Smooth muscle cell (in vitro differentiated cells): ENCODE data around the gene ARRB1. TPM values are rescaled to one million over a fixed set of nuclear protein-coding genes. Genes with fewer than 3 reads are reported as not detected.

Source experiments
- DNase-seq: peaks from one replicate; lab custom pipeline; 2025; ENCODE audit not compliant: unreplicated experiment; lab: John Stamatoyannopoulos, UW
- H2AFZ ChIP-seq: fragments of 200-600 bp; sonication (generic); 2 replicates; pipeline ENCODE4 v1.6.0; 2016; ENCODE audit warnings: antibody characterized with exemption, low read depth, mild to moderate bottlenecking
- H3F3A ChIP-seq: fragments of 200-600 bp; sonication (generic); 2 replicates; pipeline ENCODE4 v1.6.0; 2017; ENCODE audit warnings: antibody characterized with exemption, low read depth
- H3K27ac ChIP-seq: fragments of 200-600 bp; sonication (generic); 2 replicates; pipeline ENCODE4 v1.5.1; 2016; ENCODE audit warnings: low read depth, mild to moderate bottlenecking
- H3K27me3 ChIP-seq: fragments of 200-600 bp; sonication (generic); 2 replicates; pipeline ENCODE4 v1.6.1; 2016; ENCODE audit warnings: low read depth, mild to moderate bottlenecking
- H3K36me3 ChIP-seq: fragments of 200-600 bp; sonication (generic); 2 replicates; pipeline ENCODE4 v1.5.1; 2016; ENCODE audit warnings: low read depth
- H3K4me1 ChIP-seq: fragments of 200-600 bp; sonication (generic); 2 replicates; pipeline ENCODE4 v1.5.1; 2016; ENCODE audit warnings: low read depth
- H3K4me2 ChIP-seq: fragments of 200-600 bp; sonication (generic); 2 replicates; pipeline ENCODE4 v1.6.0; 2016; ENCODE audit warnings: mild to moderate bottlenecking
- H3K4me3 ChIP-seq: fragments of 200-600 bp; sonication (generic); 2 replicates; pipeline ENCODE4 v1.5.1; 2016; ENCODE audit warnings: mild to moderate bottlenecking
- H3K79me2 ChIP-seq: fragments of 200-600 bp; sonication (generic); 2 replicates; pipeline ENCODE4 v1.6.0; 2016; ENCODE audit warnings: low read depth, mild to moderate bottlenecking
- H3K9ac ChIP-seq: fragments of 200-600 bp; sonication (generic); 2 replicates; pipeline ENCODE4 v1.6.0; 2016; ENCODE audit warnings: low read depth
- H3K9me3 ChIP-seq: fragments of 200-600 bp; sonication (generic); replicated peaks from 2 replicates; pipeline ENCODE4 v1.5.1; 2016; ENCODE audit warnings: low read depth
- H4K20me1 ChIP-seq: fragments of 200-600 bp; sonication (generic); 2 replicates; pipeline ENCODE4 v1.6.0; 2016; ENCODE audit warnings: low read depth
- CTCF ChIP-seq: fragments of 200-600 bp; sonication (generic); IDR thresholded peaks from 2 replicates; pipeline ENCODE4 v1.5.1; 2017; ENCODE audit warnings: borderline replicate concordance, mild to moderate bottlenecking, antibody characterized with exemption; ENCODE audit not compliant: insufficient read depth, poor library complexity, severe bottlenecking
- WGBS: methylation state at CpG from one replicate; pipeline ENCODE4 v1.1.7; 2016; ENCODE audit warnings: low lambda C conversion rate; 5-methylcytosine and 5-hydroxymethylcytosine counted together
- polyA plus RNA-seq: library from polyadenylated mRNA; unstranded; fragments of >200 nt; fragmentation: Nextera tagmentation; extraction: Ambion mirVana; gene quantifications from 2 replicates; pipeline ENCODE4 v1.2.1, GENCODE V29; 2016
- total RNA-seq: library from RNA; depleted of rRNA; stranded (reverse); fragments of >200 nt; gene quantifications from 2 replicates; pipeline ENCODE4 v1.2.3, GENCODE V29; 2014

The ARRB1 gene
- total and polyA plus RNA-seq, 2 experiments from 2014 or later: 4.6 to 16.9 TPM

GRCh38 chr11:75272821-75273301 is 78.6 kb downstream of the ARRB1 start:
- no peak overlapping the region for H3K4me2 ChIP-seq

GRCh38 chr11:75272391-75272790 is 79.1 kb downstream of the ARRB1 start:
- WGBS: 100% methylated on average over 3 of the region's 5 CpGs
- no peak for DNase-seq
- TF ChIP-seq CTCF: no peak
- no peak overlapping the region for H3K4me3 ChIP-seq
- H3K9me3 ChIP-seq: no peaks in the 10 kb centered on the region
- no peak overlapping the region for H3K27ac ChIP-seq
- no peaks in the 10 kb centered on the region for H3K27me3 ChIP-seq
- no peaks in the 10 kb centered on the region for H3K36me3 ChIP-seq
- no peak overlapping the region for H3K4me2 ChIP-seq
- no peaks in the 10 kb centered on the region for H4K20me1 ChIP-seq
- no peaks in the 10 kb centered on the region for H3K4me1 ChIP-seq
- no peaks in the 10 kb centered on the region for H3F3A ChIP-seq
- no peak overlapping the region for H2AFZ ChIP-seq
- H3K79me2 ChIP-seq: no peaks in the 10 kb centered on the region
- H3K9ac ChIP-seq: no peak overlapping the region

More at GRCh38 chr11:75272821-75273301, 78.6 kb downstream of the ARRB1 start:
- DNase-seq: no peak
- H3K4me1 ChIP-seq: no peaks in the 10 kb centered on the region
- no peaks in the 10 kb centered on the region for H3F3A ChIP-seq
- no peaks in the 10 kb centered on the region for H3K9me3 ChIP-seq
- no peak overlapping the region for H3K9ac ChIP-seq
- no peak overlapping the region for H3K4me3 ChIP-seq
- H3K27ac ChIP-seq: no peak overlapping the region
- 99% methylated on average over 12 of the region's 12 CpGs for WGBS
- H3K27me3 ChIP-seq: no peaks in the 10 kb centered on the region
- no peaks in the 10 kb centered on the region for H3K36me3 ChIP-seq
- H3K79me2 ChIP-seq: no peaks in the 10 kb centered on the region
- no peak overlapping the region for H2AFZ ChIP-seq
- TF ChIP-seq CTCF: no peak
- no peaks in the 10 kb centered on the region for H4K20me1 ChIP-seq

- no peaks in the 10 kb centered on the region for H3K9me3 ChIP-seq
- no peak for DNase-seq
- H3K27ac ChIP-seq: no peak overlapping the region
- 76% methylated on average over 6 of the region's 6 CpGs for WGBS
- H3K79me2 ChIP-seq: no peaks in the 10 kb centered on the region
- H3K27me3 ChIP-seq: no peaks in the 10 kb centered on the region
- no peak overlapping the region for H2AFZ ChIP-seq
- no peaks in the 10 kb centered on the region for H3K36me3 ChIP-seq
- H4K20me1 ChIP-seq: no peaks in the 10 kb centered on the region
- no peak overlapping the region for H3K4me3 ChIP-seq
- no peak for TF ChIP-seq CTCF
- no peaks in the 10 kb centered on the region for H3K4me1 ChIP-seq
- no peaks in the 10 kb centered on the region for H3F3A ChIP-seq
- no peak overlapping the region for H3K4me2 ChIP-seq
- no peak overlapping the region for H3K9ac ChIP-seq
These were observed 79.7 kb downstream of the ARRB1 start for GRCh38 chr11:75271730-75272129.

- peak; percentile 30 for TF ChIP-seq CTCF
- H3K9ac ChIP-seq: no peak overlapping the region
- no peak overlapping the region for H3K4me2 ChIP-seq
- no peaks in the 10 kb centered on the region for H3K79me2 ChIP-seq
- no peak for DNase-seq
- no peaks in the 10 kb centered on the region for H3K27me3 ChIP-seq
- H3K36me3 ChIP-seq: no peaks in the 10 kb centered on the region
- no peaks in the 10 kb centered on the region for H3K9me3 ChIP-seq
- H4K20me1 ChIP-seq: no peaks in the 10 kb centered on the region
- H3K4me1 ChIP-seq: no peaks in the 10 kb centered on the region
- H2AFZ ChIP-seq: no peak overlapping the region
- no peaks in the 10 kb centered on the region for H3F3A ChIP-seq
- no peak overlapping the region for H3K27ac ChIP-seq
- WGBS: 94% methylated on average over 3 of the region's 3 CpGs
- no peak overlapping the region for H3K4me3 ChIP-seq
These were observed 80.5 kb downstream of the ARRB1 start for GRCh38 chr11:75270896-75271418.
